ENCODE data around the gene RBM19.

The RBM19 gene

DNA sequence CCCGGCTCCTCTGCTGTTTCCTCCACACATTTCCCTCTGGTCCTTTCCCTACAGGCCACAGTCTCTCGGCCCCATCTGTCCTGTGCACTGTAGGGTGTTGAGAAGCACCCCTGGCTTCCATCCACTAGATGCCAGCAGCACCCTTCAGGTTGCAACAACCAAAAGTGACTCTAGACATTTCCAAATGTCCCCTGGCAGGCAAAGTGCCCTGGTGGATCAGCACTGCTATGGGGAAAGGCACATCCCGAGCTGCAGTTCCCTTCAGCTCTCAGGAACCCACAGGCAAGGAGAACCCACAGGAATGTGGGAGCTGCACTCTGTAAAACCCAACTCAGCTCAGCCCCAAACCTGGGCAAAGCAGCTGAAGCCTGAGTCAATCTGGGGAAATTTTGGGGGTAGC is 77.0 kb downstream of the RBM19 start:
- Histone ChIP-seq H3K9ac (ENCODE audit: low read length) (no peak overlapping the region), H3K4me1 (ENCODE audit: control insufficient read depth, insufficient read depth, low read length) (no peaks in the 10 kb centered on the region), H3K4me3 (ENCODE audit: low read length) (no peak overlapping the region), H3K36me3 (ENCODE audit: control insufficient read depth, insufficient read depth, low read length) (no peaks in the 10 kb centered on the region), H3K27me3 (ENCODE audit: control insufficient read depth, insufficient read depth, low read length) (no peaks in the 10 kb centered on the region), H3K27ac (ENCODE audit: low read depth, low read length) (no peak overlapping the region)

- H3K27me3 ChIP-seq (ENCODE audit: control insufficient read depth, insufficient read depth, low read length) = no peaks in the 10 kb centered on the region
- H3K27ac ChIP-seq (ENCODE audit: low read depth, low read length) = no peak overlapping the region
- no peak overlapping the region for H3K4me3 ChIP-seq (ENCODE audit: low read length)
- no peak overlapping the region for H3K9ac ChIP-seq (ENCODE audit: low read length)
- no peaks in the 10 kb centered on the region for H3K36me3 ChIP-seq (ENCODE audit: control insufficient read depth, insufficient read depth, low read length)
- H3K4me1 ChIP-seq (ENCODE audit: control insufficient read depth, insufficient read depth, low read length) = no peaks in the 10 kb centered on the region
Observed at GRCh38 chr12:113888435-113888834, 77.7 kb downstream of the RBM19 start.

DNA sequence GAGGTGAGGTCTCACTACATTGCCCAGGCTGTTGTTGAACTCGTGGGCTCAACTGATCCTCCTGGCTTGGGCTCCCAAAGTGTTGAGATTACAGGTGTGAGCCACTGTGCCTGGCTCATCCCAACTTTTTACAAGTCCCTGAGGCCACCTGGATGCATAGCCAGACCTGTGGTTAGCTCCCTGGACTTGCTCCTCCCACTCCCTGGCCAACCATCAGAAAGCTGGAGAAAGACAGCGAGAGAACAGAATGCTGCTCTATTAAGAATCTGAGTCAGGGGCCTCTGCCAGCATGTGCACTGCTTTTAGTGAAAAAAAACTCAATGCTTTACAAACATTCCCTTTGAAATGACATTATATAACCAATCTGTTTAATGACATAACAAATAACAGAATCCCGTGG is 78.2 kb downstream of the RBM19 start:
- H3K9ac ChIP-seq (ENCODE audit: low read length) = no peak overlapping the region
- H3K36me3 ChIP-seq (ENCODE audit: control insufficient read depth, insufficient read depth, low read length) = no peaks in the 10 kb centered on the region
- no peaks in the 10 kb centered on the region for H3K4me1 ChIP-seq (ENCODE audit: control insufficient read depth, insufficient read depth, low read length)
- no peaks in the 10 kb centered on the region for H3K27me3 ChIP-seq (ENCODE audit: control insufficient read depth, insufficient read depth, low read length)
- no peak overlapping the region for H3K27ac ChIP-seq (ENCODE audit: low read depth, low read length)
- H3K4me3 ChIP-seq (ENCODE audit: low read length) = no peak overlapping the region

DNA sequence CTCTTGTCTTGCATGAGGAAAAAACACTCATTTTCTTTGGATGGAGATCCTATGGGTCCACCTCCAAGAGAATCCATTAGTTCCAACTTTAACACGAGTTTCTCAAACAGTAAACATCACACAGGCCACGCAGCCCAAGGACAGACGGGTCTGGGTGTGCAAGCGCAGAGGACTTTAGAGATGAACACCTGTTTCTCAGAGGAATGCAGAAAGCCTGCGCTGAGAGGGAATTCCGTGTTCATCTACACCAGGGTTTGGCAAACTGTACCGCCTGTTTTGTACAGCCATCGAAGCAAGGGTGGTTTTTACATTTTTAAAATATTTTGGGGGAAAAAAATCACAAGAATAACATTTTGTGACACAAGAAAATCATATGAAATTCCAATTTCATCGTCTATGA is 79.4 kb downstream of the RBM19 start:
- Histone ChIP-seq H3K4me1 (ENCODE audit: control insufficient read depth, insufficient read depth, low read length) (no peaks in the 10 kb centered on the region), H3K4me3 (ENCODE audit: low read length) (no peak overlapping the region), H3K9ac (ENCODE audit: low read length) (no peak overlapping the region), H3K27ac (ENCODE audit: low read depth, low read length) (no peak overlapping the region), H3K27me3 (ENCODE audit: control insufficient read depth, insufficient read depth, low read length) (no peaks in the 10 kb centered on the region), H3K36me3 (ENCODE audit: control insufficient read depth, insufficient read depth, low read length) (no peaks in the 10 kb centered on the region)

GRCh38 chr12:113884392-113884791 is 81.7 kb downstream of the RBM19 start:
- no peaks in the 10 kb centered on the region for H3K27me3 ChIP-seq (ENCODE audit: control insufficient read depth, insufficient read depth, low read length)
- H3K36me3 ChIP-seq (ENCODE audit: control insufficient read depth, insufficient read depth, low read length) = no peaks in the 10 kb centered on the region
- no peak overlapping the region for H3K4me3 ChIP-seq (ENCODE audit: low read length)
- H3K4me1 ChIP-seq (ENCODE audit: control insufficient read depth, insufficient read depth, low read length) = no peaks in the 10 kb centered on the region
- no peak overlapping the region for H3K9ac ChIP-seq (ENCODE audit: low read length)
- no peak overlapping the region for H3K27ac ChIP-seq (ENCODE audit: low read depth, low read length)

GRCh38 chr12:113882690-113883089 is 83.4 kb downstream of the RBM19 start:
- no peak overlapping the region for H3K4me3 ChIP-seq (ENCODE audit: low read length)
- no peak overlapping the region for H3K27ac ChIP-seq (ENCODE audit: low read depth, low read length)
- no peaks in the 10 kb centered on the region for H3K36me3 ChIP-seq (ENCODE audit: control insufficient read depth, insufficient read depth, low read length)
- H3K27me3 ChIP-seq (ENCODE audit: control insufficient read depth, insufficient read depth, low read length) = no peaks in the 10 kb centered on the region
- no peaks in the 10 kb centered on the region for H3K4me1 ChIP-seq (ENCODE audit: control insufficient read depth, insufficient read depth, low read length)
- no peak overlapping the region for H3K9ac ChIP-seq (ENCODE audit: low read length)

GRCh38 chr12:113880988-113881962 is 84.8 kb downstream of the RBM19 start:
- Histone ChIP-seq H3K4me3 (ENCODE audit: low read length) (no peak overlapping the region), H3K9ac (ENCODE audit: low read length) (no peak overlapping the region), H3K27me3 (ENCODE audit: control insufficient read depth, insufficient read depth, low read length) (no peaks in the 10 kb centered on the region), H3K27ac (ENCODE audit: low read depth, low read length) (no peak overlapping the region), H3K36me3 (ENCODE audit: control insufficient read depth, insufficient read depth, low read length) (peaks cover 3% of the 10 kb centered on the region), H3K4me1 (ENCODE audit: control insufficient read depth, insufficient read depth, low read length) (no peaks in the 10 kb centered on the region)

DNA sequence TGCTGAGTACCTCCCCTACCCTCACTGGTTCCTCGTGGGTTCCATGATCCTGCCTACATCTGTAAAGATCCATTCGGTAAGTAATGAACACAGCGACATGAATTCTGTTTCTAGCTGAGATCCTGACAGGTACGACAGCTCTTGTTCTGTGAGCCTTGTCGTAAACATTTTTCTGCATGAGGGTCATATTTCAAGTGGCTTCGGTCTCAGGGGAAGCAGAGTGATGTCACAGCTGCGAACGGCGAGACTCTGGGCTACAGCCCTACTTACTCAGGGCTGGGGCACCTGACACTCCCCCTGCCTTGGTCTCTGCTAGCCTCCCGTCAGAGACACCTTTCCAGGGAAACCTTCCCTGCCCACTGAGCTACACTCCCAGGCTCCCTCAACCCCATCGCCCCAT is 85.8 kb downstream of the RBM19 start:
- no peak overlapping the region for H3K4me3 ChIP-seq (ENCODE audit: low read length)
- H3K4me1 ChIP-seq (ENCODE audit: control insufficient read depth, insufficient read depth, low read length) = no peaks in the 10 kb centered on the region
- H3K27me3 ChIP-seq (ENCODE audit: control insufficient read depth, insufficient read depth, low read length) = no peaks in the 10 kb centered on the region
- no peak overlapping the region for H3K9ac ChIP-seq (ENCODE audit: low read length)
- H3K36me3 ChIP-seq (ENCODE audit: control insufficient read depth, insufficient read depth, low read length) = peaks cover 3% of the 10 kb centered on the region
- H3K27ac ChIP-seq (ENCODE audit: low read depth, low read length) = no peak overlapping the region

- Histone ChIP-seq H3K36me3 (ENCODE audit: control insufficient read depth, insufficient read depth, low read length) (peaks cover 3% of the 10 kb centered on the region), H3K4me3 (ENCODE audit: low read length) (no peak overlapping the region), H3K9ac (ENCODE audit: low read length) (no peak overlapping the region), H3K27me3 (ENCODE audit: control insufficient read depth, insufficient read depth, low read length) (no peaks in the 10 kb centered on the region), H3K4me1 (ENCODE audit: control insufficient read depth, insufficient read depth, low read length) (no peaks in the 10 kb centered on the region), H3K27ac (ENCODE audit: low read depth, low read length) (no peak overlapping the region)
Observed at GRCh38 chr12:113879658-113880057, 86.5 kb downstream of the RBM19 start.

DNA sequence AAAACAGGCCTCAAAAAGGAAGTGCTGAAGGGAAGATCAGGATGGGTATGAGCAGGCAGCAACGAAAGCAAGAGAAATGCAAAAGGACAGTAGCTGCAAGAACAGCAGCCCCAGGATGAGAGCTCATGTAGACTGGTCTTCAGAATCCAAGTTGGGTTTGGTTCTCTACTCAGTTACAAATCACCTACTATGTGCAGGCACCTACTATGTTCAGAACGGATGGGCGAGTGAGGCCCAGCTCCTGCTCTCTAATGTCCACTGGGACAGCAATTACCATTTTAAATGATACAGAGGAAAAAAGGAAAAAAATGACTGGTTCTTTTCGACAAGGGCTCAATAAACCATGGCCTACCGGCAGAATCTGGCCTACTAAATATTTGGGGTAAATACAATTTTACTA is 88.5 kb downstream of the RBM19 start:
- H3K27ac ChIP-seq (ENCODE audit: low read depth, low read length) = no peak overlapping the region
- no peaks in the 10 kb centered on the region for H3K27me3 ChIP-seq (ENCODE audit: control insufficient read depth, insufficient read depth, low read length)
- no peaks in the 10 kb centered on the region for H3K4me1 ChIP-seq (ENCODE audit: control insufficient read depth, insufficient read depth, low read length)
- peaks cover 6% of the 10 kb centered on the region for H3K36me3 ChIP-seq (ENCODE audit: control insufficient read depth, insufficient read depth, low read length)
- no peak overlapping the region for H3K4me3 ChIP-seq (ENCODE audit: low read length)
- no peak overlapping the region for H3K9ac ChIP-seq (ENCODE audit: low read length)

- Histone ChIP-seq H3K9ac (ENCODE audit: low read length) (no peak overlapping the region), H3K4me3 (ENCODE audit: low read length) (no peak overlapping the region), H3K27me3 (ENCODE audit: control insufficient read depth, insufficient read depth, low read length) (no peaks in the 10 kb centered on the region), H3K27ac (ENCODE audit: low read depth, low read length) (no peak overlapping the region), H3K36me3 (ENCODE audit: control insufficient read depth, insufficient read depth, low read length) (peaks cover 6% of the 10 kb centered on the region), H3K4me1 (ENCODE audit: control insufficient read depth, insufficient read depth, low read length) (no peaks in the 10 kb centered on the region)
Observed at GRCh38 chr12:113876160-113876559, 90.0 kb downstream of the RBM19 start.

DNA sequence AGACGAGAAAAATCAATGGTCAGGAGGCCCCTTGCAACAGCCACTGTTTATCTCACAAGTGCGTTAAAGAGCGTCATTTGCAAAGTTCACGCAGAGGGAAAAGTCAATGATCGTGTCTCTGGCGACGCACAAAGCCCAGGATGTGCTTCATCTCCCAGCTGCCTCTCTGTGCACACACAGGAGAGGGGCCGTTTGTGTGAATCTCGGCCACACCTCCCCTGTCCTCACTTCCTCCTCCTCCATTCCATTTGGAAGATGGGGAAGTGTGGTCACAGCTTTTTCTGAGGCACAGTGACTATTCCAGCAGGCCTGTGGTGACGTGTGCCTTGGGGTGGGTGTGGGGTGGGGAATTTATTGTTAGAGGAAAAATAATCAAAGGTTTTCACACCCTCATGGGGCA is 90.4 kb downstream of the RBM19 start:
- H3K4me3 ChIP-seq (ENCODE audit: low read length) = no peak overlapping the region
- H3K36me3 ChIP-seq (ENCODE audit: control insufficient read depth, insufficient read depth, low read length) = peaks cover 6% of the 10 kb centered on the region
- H3K27ac ChIP-seq (ENCODE audit: low read depth, low read length) = no peak overlapping the region
- H3K27me3 ChIP-seq (ENCODE audit: control insufficient read depth, insufficient read depth, low read length) = no peaks in the 10 kb centered on the region
- no peaks in the 10 kb centered on the region for H3K4me1 ChIP-seq (ENCODE audit: control insufficient read depth, insufficient read depth, low read length)
- H3K9ac ChIP-seq (ENCODE audit: low read length) = no peak overlapping the region

GRCh38 chr12:113874999-113875561 is 91.0 kb downstream of the RBM19 start:
- H3K4me3 ChIP-seq (ENCODE audit: low read length) = no peak overlapping the region
- no peaks in the 10 kb centered on the region for H3K4me1 ChIP-seq (ENCODE audit: control insufficient read depth, insufficient read depth, low read length)
- H3K27ac ChIP-seq (ENCODE audit: low read depth, low read length) = no peak overlapping the region
- H3K9ac ChIP-seq (ENCODE audit: low read length) = no peak overlapping the region
- H3K27me3 ChIP-seq (ENCODE audit: control insufficient read depth, insufficient read depth, low read length) = no peaks in the 10 kb centered on the region
- H3K36me3 ChIP-seq (ENCODE audit: control insufficient read depth, insufficient read depth, low read length) = peaks cover 6% of the 10 kb centered on the region
